ENCODE data around the gene MGMT. TPM values are rescaled to one million over a fixed set of nuclear protein-coding genes. Genes with fewer than 3 reads are reported as not detected.
A peak's percentile ranks its signal among the peaks of the same experiment; 100 is the strongest.

Gene MGMT
- total and polyA plus RNA-seq, 3 donors from 2014 or later, result 32.8 to 40.7 (median 37.9) TPM

DNA sequence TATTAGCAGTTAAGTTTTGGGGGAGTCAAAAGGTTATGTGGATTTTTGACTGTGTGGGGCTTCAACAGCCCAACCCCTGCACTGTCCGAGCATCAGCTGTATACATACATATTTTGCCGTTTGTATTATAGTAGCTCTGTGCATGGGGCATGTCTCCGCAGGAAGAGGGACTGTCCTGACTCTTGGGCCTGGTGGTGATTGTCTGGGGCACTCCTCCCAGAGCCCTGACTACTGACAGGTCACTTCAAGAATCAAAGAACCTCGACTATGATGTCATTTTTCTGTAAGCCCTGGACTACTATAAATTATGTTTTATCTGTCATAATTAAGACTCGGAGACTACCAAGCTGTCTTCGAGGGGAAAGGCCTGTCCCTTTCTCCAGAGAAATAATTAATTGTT lies 51.8 kb downstream of the MGMT start:
- Histone ChIP-seq H3K9me3 (no peaks in the 10 kb centered on the region), H3K4me1 (no peaks in the 10 kb centered on the region), H3K27ac (no peak overlapping the region), H3K4me3 (no peak overlapping the region), H3K27me3 (no peaks in the 10 kb centered on the region), H3K36me3 (ENCODE audit: low read depth, missing control alignments) (no peaks in the 10 kb centered on the region)
- WGBS, 2 donors, result 57 to 67% methylated on average over 6 of the region's 6 CpGs
- intact Hi-C loops (cut with DNase I; ENCODE audit: low total_unique reads), result no loop called here
- DNase-seq, result peak; percentile 10
- TF ChIP-seq CTCF (IDR thresholded peaks at IDR 0.05), result no peak

GRCh38 chr10:129520440-129521080 lies 53.5 kb downstream of the MGMT start:
- Histone ChIP-seq H3K4me1 (peaks cover 5% of the 10 kb centered on the region), H3K36me3 (ENCODE audit: low read depth, missing control alignments) (no peaks in the 10 kb centered on the region), H3K9me3 (no peaks in the 10 kb centered on the region), H3K4me3 (no peak overlapping the region), H3K27me3 (no peaks in the 10 kb centered on the region), H3K27ac (no peak overlapping the region)
- WGBS, 2 donors, result 93 to 96% methylated on average over 17 to 25 of the region's 26 CpGs
- no peak for TF ChIP-seq POLR2A (IDR thresholded peaks at IDR 0.05)
- no peak for TF ChIP-seq CTCF (IDR thresholded peaks at IDR 0.05)
- intact Hi-C loops (cut with DNase I; ENCODE audit: low total_unique reads), result no loop called here
- DNase-seq, result no peak

- Histone ChIP-seq H3K4me3 (no peak overlapping the region), H3K27ac (no peak overlapping the region), H3K27me3 (no peaks in the 10 kb centered on the region), H3K4me1 (peaks cover 5% of the 10 kb centered on the region), H3K36me3 (ENCODE audit: low read depth, missing control alignments) (no peaks in the 10 kb centered on the region), H3K9me3 (no peaks in the 10 kb centered on the region)
- DNase-seq, result peak; percentile 8
- TF ChIP-seq POLR2A (IDR thresholded peaks at IDR 0.05) (no peak), CTCF (IDR thresholded peaks at IDR 0.05) (no peak)
- intact Hi-C loops (cut with DNase I; ENCODE audit: low total_unique reads), result no loop called here
- WGBS, 2 donors, result 93 to 95% methylated on average over 13 to 16 of the region's 22 CpGs
Measured at GRCh38 chr10:129521161-129522025, 54.4 kb downstream of the MGMT start.

GRCh38 chr10:129522041-129522585 lies 55.1 kb downstream of the MGMT start:
- no peaks in the 10 kb centered on the region for H3K9me3 ChIP-seq
- no peaks in the 10 kb centered on the region for H3K36me3 ChIP-seq (ENCODE audit: low read depth, missing control alignments)
- H3K27ac ChIP-seq, result no peak overlapping the region
- H3K4me1 ChIP-seq, result peaks cover 5% of the 10 kb centered on the region
- TF ChIP-seq POLR2A (IDR thresholded peaks at IDR 0.05) (no peak), CTCF (IDR thresholded peaks at IDR 0.05) (no peak)
- 94 to 99% methylated on average over 3 to 7 of the region's 7 CpGs for WGBS, 2 donors
- intact Hi-C loops (cut with DNase I; ENCODE audit: low total_unique reads), result no loop called here
- no peaks in the 10 kb centered on the region for H3K27me3 ChIP-seq
- DNase-seq, result peak; percentile 7
- no peak overlapping the region for H3K4me3 ChIP-seq

Data from testis (tissue), 3 donors.